ENCODE data around the gene CCDC33.

DNA sequence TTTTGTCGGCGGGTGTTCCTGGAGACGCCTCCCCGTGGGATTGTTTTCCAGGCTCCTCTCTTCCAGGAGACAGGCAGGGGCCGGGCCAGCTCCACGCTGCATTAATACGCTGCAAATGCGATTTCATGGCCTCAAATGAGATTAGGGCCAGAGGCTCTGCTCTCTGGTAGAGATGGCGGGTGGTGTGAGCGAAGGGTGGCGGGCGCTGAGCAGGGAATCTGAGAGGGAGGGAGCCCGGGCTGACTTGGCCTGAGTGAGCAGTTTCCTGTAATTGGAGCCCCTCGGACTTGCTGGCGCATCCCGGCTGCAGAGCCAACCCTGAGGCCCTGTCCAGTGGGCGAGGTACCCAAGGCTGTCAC is 7.4 kb upstream of the CCDC33 start:
- TF ChIP-seq CTCF (IDR thresholded peaks at IDR 0.05 in 2 of 3, conservative IDR thresholded peaks at IDR 0.05 in 1 of 3; ENCODE audit: borderline replicate concordance in 1 of 3, insufficient read depth in 1 of 3, low read depth in 2 of 3, low read length in 2 of 3), result no peak
- no peak for TF ChIP-seq POLR2A (IDR thresholded peaks at IDR 0.05; ENCODE audit: borderline replicate concordance, extremely low read depth, insufficient read depth, insufficient read length)
- no peak for TF ChIP-seq EZH2 (IDR thresholded peaks at IDR 0.05)
- TF ChIP-seq ZNF274 (IDR thresholded peaks at IDR 0.05; ENCODE audit: low read depth, low read length), result no peak
- no peak for TF ChIP-seq EGR1 (IDR thresholded peaks at IDR 0.05; ENCODE audit: low read depth)
- TF ChIP-seq, protein P1, sequence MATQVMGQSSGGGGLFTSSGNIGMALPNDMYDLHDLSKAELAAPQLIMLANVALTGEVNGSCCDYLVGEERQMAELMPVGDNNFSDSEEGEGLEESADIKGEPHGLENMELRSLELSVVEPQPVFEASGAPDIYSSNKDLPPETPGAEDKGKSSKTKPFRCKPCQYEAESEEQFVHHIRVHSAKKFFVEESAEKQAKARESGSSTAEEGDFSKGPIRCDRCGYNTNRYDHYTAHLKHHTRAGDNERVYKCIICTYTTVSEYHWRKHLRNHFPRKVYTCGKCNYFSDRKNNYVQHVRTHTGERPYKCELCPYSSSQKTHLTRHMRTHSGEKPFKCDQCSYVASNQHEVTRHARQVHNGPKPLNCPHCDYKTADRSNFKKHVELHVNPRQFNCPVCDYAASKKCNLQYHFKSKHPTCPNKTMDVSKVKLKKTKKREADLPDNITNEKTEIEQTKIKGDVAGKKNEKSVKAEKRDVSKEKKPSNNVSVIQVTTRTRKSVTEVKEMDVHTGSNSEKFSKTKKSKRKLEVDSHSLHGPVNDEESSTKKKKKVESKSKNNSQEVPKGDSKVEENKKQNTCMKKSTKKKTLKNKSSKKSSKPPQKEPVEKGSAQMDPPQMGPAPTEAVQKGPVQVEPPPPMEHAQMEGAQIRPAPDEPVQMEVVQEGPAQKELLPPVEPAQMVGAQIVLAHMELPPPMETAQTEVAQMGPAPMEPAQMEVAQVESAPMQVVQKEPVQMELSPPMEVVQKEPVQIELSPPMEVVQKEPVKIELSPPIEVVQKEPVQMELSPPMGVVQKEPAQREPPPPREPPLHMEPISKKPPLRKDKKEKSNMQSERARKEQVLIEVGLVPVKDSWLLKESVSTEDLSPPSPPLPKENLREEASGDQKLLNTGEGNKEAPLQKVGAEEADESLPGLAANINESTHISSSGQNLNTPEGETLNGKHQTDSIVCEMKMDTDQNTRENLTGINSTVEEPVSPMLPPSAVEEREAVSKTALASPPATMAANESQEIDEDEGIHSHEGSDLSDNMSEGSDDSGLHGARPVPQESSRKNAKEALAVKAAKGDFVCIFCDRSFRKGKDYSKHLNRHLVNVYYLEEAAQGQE (IDR thresholded peaks at IDR 0.05; ENCODE audit: low read depth), result no peak
- TF ChIP-seq ELF1 (IDR thresholded peaks at IDR 0.05; ENCODE audit: borderline replicate concordance, low read depth), result no peak
- TF ChIP-seq RAD21 (IDR thresholded peaks at IDR 0.05; ENCODE audit: low read depth), result no peak
- TF ChIP-seq POLR2AphosphoS5 (IDR thresholded peaks at IDR 0.05; ENCODE audit: low read depth, low read length), result no peak
- no peak for TF ChIP-seq ZFX (IDR thresholded peaks at IDR 0.05)

All from HCT116 (cell line).